NB4 (cell line): ENCODE measurements around the gene RCOR2.
A peak's percentile ranks its signal among the peaks of the same experiment; 100 is the strongest.

ENCODE experiments used
- CTCF ChIP-seq: IDR thresholded peaks from one replicate; pipeline ENCODE4 v1.5.1; 2012; ENCODE audit warnings: low read depth, low read length
- MAX ChIP-seq: IDR thresholded peaks from 2 replicates; pipeline ENCODE4 v1.6.1; 2011; ENCODE audit warnings: low read depth, low read length
- MYC ChIP-seq: IDR thresholded peaks from 2 replicates; pipeline ENCODE4 v1.6.1; 2011; ENCODE audit warnings: low read depth, low read length
- POLR2A ChIP-seq: IDR thresholded peaks from 2 replicates; pipeline ENCODE4 v1.6.1; 2011; ENCODE audit warnings: mild to moderate bottlenecking; ENCODE audit not compliant: insufficient read length; ENCODE audit errors: extremely low read depth

- TF ChIP-seq POLR2A: no peak
- TF ChIP-seq MYC: no peak
- TF ChIP-seq CTCF: peak; percentile 71
- no peak for TF ChIP-seq MAX
Measured at GRCh38 chr11:63915961-63916836, 765 bp downstream of the RCOR2 start.
